Osteocyte (in vitro differentiated cells): ENCODE results near the gene DPP7. TPM values are rescaled to one million over a fixed set of nuclear protein-coding genes. Genes with fewer than 3 reads are reported as not detected.

ENCODE experiments used
- DNase-seq: peaks from one replicate; pipeline ENCODE4 v3.0.0; 2021; ENCODE audit warnings: mixed read lengths; ENCODE audit not compliant: unreplicated experiment; ENCODE audit errors: extremely low spot score
- H3K27ac Mint-ChIP-seq: one replicate; pipeline ENCODE4 v1.8.0; 2021; ENCODE audit warnings: mild to moderate bottlenecking, mixed read lengths; ENCODE audit not compliant: unreplicated experiment
- H3K27me3 Mint-ChIP-seq: one replicate; pipeline ENCODE4 v1.8.0; 2021; ENCODE audit warnings: mixed read lengths; ENCODE audit not compliant: unreplicated experiment
- H3K36me3 Mint-ChIP-seq: one replicate; pipeline ENCODE4 v1.8.0; 2021; ENCODE audit warnings: mixed read lengths; ENCODE audit not compliant: unreplicated experiment
- H3K4me1 Mint-ChIP-seq: one replicate; pipeline ENCODE4 v1.8.0; 2021; ENCODE audit warnings: mixed read lengths; ENCODE audit not compliant: unreplicated experiment
- H3K4me3 Mint-ChIP-seq: one replicate; pipeline ENCODE4 v1.8.0; 2021; ENCODE audit warnings: mild to moderate bottlenecking, moderate library complexity, mixed read lengths; ENCODE audit not compliant: unreplicated experiment
- H3K9me3 Mint-ChIP-seq: one replicate; pipeline ENCODE4 v1.8.0; 2021; ENCODE audit warnings: mixed read lengths; ENCODE audit not compliant: unreplicated experiment
- CTCF ChIP-seq: fragments of 200-600 bp; sonication (generic); IDR thresholded peaks from 2 replicates; pipeline ENCODE4 v1.5.0; 2021; ENCODE audit warnings: antibody characterized with exemption, mild to moderate bottlenecking, moderate library complexity
- total RNA-seq: library from RNA; stranded (reverse); gene quantifications from 2 replicates; pipeline ENCODE4 v1.2.1, GENCODE V29; 2021

The DPP7 gene
- total RNA-seq, 1 donor from 2014 or later, result 118 TPM

GRCh38 chr9:137068539-137069507 lies 45.7 kb downstream of the DPP7 start:
- Mint-ChIP-seq H3K27me3 (no peaks in the 10 kb centered on the region), H3K9me3 (no peaks in the 10 kb centered on the region), H3K4me3 (peak overlapping the region; percentile 29), H3K27ac (no peak overlapping the region), H3K36me3 (no peaks in the 10 kb centered on the region), H3K4me1 (peaks cover 14% of the 10 kb centered on the region)
- DNase-seq, result no peak
- TF ChIP-seq CTCF, result no peak

DNA sequence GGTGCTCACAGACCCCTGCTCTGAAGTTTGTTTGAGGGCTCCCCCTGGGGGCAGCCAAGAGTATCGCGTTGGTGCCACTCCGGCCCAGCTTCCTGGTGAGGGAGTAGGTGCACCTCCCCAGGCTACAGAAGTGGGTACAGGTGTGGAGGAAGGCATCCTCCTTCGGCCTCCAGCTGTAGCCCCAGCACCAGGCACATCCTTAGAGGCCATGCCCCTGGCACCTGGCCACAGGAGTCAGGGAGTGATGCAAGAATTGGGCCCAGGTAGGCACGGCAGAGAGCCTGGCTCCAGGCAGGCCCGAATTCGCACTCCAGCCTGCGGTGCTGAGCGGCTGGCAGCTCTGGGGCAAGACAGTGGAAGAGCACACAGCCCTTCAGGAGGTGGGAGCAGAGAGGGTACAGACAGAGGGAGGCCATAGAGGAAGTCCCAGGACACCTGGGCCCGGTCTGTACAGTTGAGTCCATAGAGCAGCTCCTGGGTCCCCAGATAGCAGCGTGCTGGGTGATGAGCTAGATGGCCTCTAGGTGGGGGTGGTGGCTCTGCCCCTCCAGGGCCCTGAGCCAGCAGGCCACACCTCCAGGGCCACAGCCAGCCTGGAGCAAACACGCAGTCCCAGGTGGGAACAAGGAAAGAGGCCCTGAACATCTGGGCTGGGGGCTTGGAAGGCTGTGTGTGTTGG lies 46.5 kb downstream of the DPP7 start:
- peak; percentile 81 for TF ChIP-seq CTCF
- H3K9me3 Mint-ChIP-seq, result no peaks in the 10 kb centered on the region
- H3K4me3 Mint-ChIP-seq, result no peak overlapping the region
- peak; percentile 94 for DNase-seq
- no peaks in the 10 kb centered on the region for H3K27me3 Mint-ChIP-seq
- H3K36me3 Mint-ChIP-seq, result no peaks in the 10 kb centered on the region
- peaks cover 14% of the 10 kb centered on the region for H3K4me1 Mint-ChIP-seq
- H3K27ac Mint-ChIP-seq, result no peak overlapping the region

GRCh38 chr9:137066096-137066861 lies 48.3 kb downstream of the DPP7 start:
- Mint-ChIP-seq H3K27ac (no peak overlapping the region), H3K4me3 (no peak overlapping the region), H3K4me1 (peaks cover 12% of the 10 kb centered on the region), H3K27me3 (no peaks in the 10 kb centered on the region), H3K36me3 (no peaks in the 10 kb centered on the region), H3K9me3 (no peaks in the 10 kb centered on the region)
- TF ChIP-seq CTCF, result no peak
- DNase-seq, result no peak

DNA sequence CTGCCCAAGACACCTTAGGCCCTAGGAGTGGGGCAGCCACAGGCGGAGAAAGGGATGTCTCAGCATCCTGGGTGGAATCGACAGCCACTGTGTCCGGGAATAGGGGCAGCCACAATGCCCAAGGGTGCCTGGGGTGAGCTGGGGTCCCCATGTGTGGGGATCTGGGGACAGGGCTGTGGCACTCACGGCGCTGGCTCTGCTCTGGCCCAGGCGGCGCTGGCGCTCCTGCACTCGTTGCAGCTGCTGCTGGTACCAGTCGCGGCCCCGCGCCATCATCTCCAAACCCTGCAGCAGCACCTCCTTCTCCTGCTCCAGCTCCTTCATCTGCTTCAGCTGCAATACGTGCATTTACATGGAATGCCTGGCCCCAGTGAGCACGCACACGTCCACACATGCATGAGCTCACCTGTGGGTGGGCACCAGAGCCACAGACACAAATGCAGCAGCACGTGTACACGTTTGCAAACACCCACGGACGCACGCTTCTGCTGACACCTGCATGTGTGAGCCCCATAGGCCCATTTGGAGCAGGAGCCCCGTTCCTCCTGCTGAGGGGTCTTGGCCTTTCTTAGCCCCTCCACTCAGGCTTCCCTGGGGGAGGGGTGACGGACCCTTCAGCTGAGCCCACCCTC lies 49.1 kb downstream of the DPP7 start:
- Mint-ChIP-seq H3K4me1 (peaks cover 4% of the 10 kb centered on the region), H3K36me3 (no peaks in the 10 kb centered on the region), H3K9me3 (no peaks in the 10 kb centered on the region), H3K4me3 (no peak overlapping the region), H3K27ac (no peak overlapping the region), H3K27me3 (no peaks in the 10 kb centered on the region)
- TF ChIP-seq CTCF, result no peak
- no peak for DNase-seq
